Body of pancreas (tissue), 4 donors: ENCODE results near the gene RNF25. TPM values are rescaled to one million over a fixed set of nuclear protein-coding genes. Genes with fewer than 3 reads are reported as not detected.

Experiments
- ATAC-seq: fragments of 150-250 bp; one replicate; pipeline ENCODE4 v1.9.1; 2016
- DNase-seq, 4 donors: peaks; one replicate each; pipeline ENCODE4 v3.0.0-alpha.2; 2019
- H3K27ac ChIP-seq, 4 donors: fragments of 200-600 bp; sonication (generic); 1 replicate in 3 of 4; 2 replicates in 1 of 4; pipeline versions ENCODE4 v1.5.1 to v1.6.1; 2016 to 2019; ENCODE audit warnings: mild to moderate bottlenecking in 1 of 4, mixed read lengths in 1 of 4, moderate library complexity in 1 of 4
- H3K27me3 ChIP-seq, 2 donors: fragments of 200-600 bp; sonication (generic); one replicate each; pipeline ENCODE4 v1.6.0; 2016; ENCODE audit warnings: mild to moderate bottlenecking in 1 of 2
- H3K36me3 ChIP-seq, 2 donors: fragments of 200-600 bp; sonication (generic); replicated peaks in 1 of 2; 2 replicates each; pipeline ENCODE4 v1.5.1; 2016; ENCODE audit warnings: low read depth in 2 of 2; ENCODE audit not compliant: insufficient read depth in 1 of 2
- H3K4me1 ChIP-seq: fragments of 200-600 bp; sonication (generic); one replicate; pipeline ENCODE4 v1.6.0; 2016
- H3K4me3 ChIP-seq, 2 donors: fragments of 200-600 bp; sonication (generic); 1 replicate in 1 of 2; 2 replicates in 1 of 2; pipeline ENCODE4 v1.5.1; 2016 to 2019
- H3K9me3 ChIP-seq, 3 donors: fragments of 200-600 bp; sonication (generic); 1 replicate in 2 of 3; 2 replicates in 1 of 3; pipeline ENCODE4 v1.5.1; 2016
- CTCF ChIP-seq, 7 experiments: fragments of 450-650 bp in 4 of 7; fragments of 200-600 bp in 3 of 7; sonication (generic) in 3 of 7; IDR thresholded peaks; one replicate each; pipeline ENCODE4 v1.5.1; 2016 to 2019; ENCODE audit warnings: antibody characterized with exemption in 7 of 7
- POLR2A ChIP-seq, 3 donors: fragments of 450-650 bp; IDR thresholded peaks; one replicate each; pipeline ENCODE4 v1.6.1; 2016; ENCODE audit warnings: antibody characterized with exemption in 3 of 3, mild to moderate bottlenecking in 2 of 3
- whole genome bisulfite sequencing, 2 donors: methylation state at CpG; one replicate each; pipeline ENCODE4 v1.1.5; 2017; 5-methylcytosine and 5-hydroxymethylcytosine counted together
- intact Hi-C: fragments of 100-400 bp; cut with DNase I; formaldehyde crosslinking; loops from one replicate; pipeline ENCODE4 v1.15.1; 2023
- total RNA-seq, 2 donors: library from RNA; depleted of rRNA; stranded (reverse); fragments of >200 nt; gene quantifications; one replicate each; pipeline ENCODE4 v1.1.0, GENCODE V29; 2016

RNF25 gene
- total RNA-seq, 2 donors from 2014 or later, result 3.0 to 14.8 TPM

DNA sequence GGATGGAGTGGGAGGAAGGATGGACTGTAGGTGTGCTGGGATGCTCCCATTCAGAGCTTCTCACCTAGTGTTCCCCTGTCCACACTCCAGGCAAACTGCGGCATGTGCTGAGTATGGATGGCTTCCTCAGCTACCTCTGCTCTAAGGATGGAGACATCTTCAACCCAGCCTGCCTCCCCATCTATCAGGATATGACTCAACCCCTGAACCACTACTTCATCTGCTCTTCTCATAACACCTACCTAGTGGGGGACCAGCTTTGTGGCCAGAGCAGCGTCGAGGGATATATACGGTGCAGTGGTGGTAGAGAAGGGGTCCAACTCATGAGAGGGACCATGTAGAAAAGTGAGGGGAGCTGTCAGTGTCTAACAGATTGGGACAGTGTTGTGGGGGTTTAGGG is 43.9 kb downstream of the RNF25 start:
- Histone ChIP-seq H3K36me3 (no peaks in the 10 kb centered on the region), H3K27me3 (no peaks in the 10 kb centered on the region)

DNA sequence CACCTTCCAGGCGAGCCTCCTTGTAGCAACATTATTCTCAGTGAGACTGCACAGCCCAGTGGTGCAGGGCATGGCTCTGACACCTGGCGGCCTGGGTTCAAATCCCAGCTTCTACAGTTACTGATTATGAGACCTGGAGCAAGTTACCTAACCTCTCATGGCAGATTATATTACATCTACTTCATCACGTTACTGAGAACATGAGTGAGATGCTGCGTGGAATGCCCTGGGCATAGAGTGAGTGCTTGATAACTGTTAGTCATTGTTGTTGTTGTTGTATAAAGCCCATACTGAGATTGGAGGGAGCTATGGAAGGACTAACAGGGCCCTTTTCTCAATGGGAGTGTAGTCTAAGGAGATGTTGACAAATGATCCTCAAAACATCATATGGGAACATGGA is 45.4 kb downstream of the RNF25 start:
- intact Hi-C loops, result no loop called here
- Histone ChIP-seq H3K4me1 (no peaks in the 10 kb centered on the region), H3K36me3 (no peaks in the 10 kb centered on the region), H3K27me3 (no peaks in the 10 kb centered on the region), H3K27ac (no peak overlapping the region), H3K9me3 (no peaks in the 10 kb centered on the region), H3K4me3 (no peak overlapping the region)
- TF ChIP-seq CTCF (IDR thresholded peaks at IDR 0.05) (no peak), POLR2A (IDR thresholded peaks at IDR 0.05) (no peak)
- no peak for ATAC-seq
- 75 to 82% methylated on average over 4 of the region's 4 CpGs for WGBS, 2 donors
- DNase-seq, result no peak

More for the DNA sequence above, 43.9 kb downstream of the RNF25 start:
- H3K9me3 ChIP-seq, result no peaks in the 10 kb centered on the region
- no peaks in the 10 kb centered on the region for H3K4me1 ChIP-seq
- no peak for ATAC-seq
- 91 to 93% methylated on average over 4 of the region's 4 CpGs for WGBS, 2 donors
- DNase-seq, result no peak
- TF ChIP-seq CTCF (IDR thresholded peaks at IDR 0.05) (no peak), POLR2A (IDR thresholded peaks at IDR 0.05) (no peak)
- H3K27ac ChIP-seq, result no peak overlapping the region
- H3K4me3 ChIP-seq, result no peak overlapping the region
- intact Hi-C loops, result no loop called here

DNA sequence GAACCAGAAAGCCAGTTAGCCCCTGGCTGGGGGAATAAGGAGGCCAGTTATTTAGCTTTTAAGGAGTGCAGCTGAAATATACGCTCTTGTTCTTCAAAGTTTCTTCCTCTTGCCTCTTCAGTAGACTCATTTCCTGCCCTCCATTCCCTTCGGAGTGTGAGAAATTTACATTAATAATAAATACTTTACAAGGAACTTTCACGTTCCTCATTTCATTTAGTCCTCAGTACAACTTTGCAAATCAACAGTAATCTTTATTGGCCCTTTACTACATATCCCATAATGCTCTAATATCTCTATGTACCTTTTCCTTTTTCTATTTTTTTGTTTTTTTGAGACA is 48.5 kb downstream of the RNF25 start:
- Histone ChIP-seq H3K9me3 (no peaks in the 10 kb centered on the region), H3K27me3 (no peaks in the 10 kb centered on the region), H3K36me3 (no peaks in the 10 kb centered on the region), H3K27ac (no peak overlapping the region), H3K4me1 (no peaks in the 10 kb centered on the region), H3K4me3 (no peak overlapping the region)
- intact Hi-C loops, result no loop called here
- DNase-seq, result no peak
- 71% methylated on average over 3 of the region's 3 CpGs for WGBS, 2 donors
- no peak for TF ChIP-seq POLR2A (IDR thresholded peaks at IDR 0.05)
- no peak for TF ChIP-seq CTCF (IDR thresholded peaks at IDR 0.05)
- no peak for ATAC-seq

- 42 to 58% methylated on average over 7 of the region's 7 CpGs for WGBS, 2 donors
- TF ChIP-seq POLR2A (IDR thresholded peaks at IDR 0.05) (no peak), CTCF (IDR thresholded peaks at IDR 0.05) (no peak)
- Histone ChIP-seq H3K4me3 (no peak overlapping the region), H3K9me3 (no peaks in the 10 kb centered on the region), H3K27me3 (no peaks in the 10 kb centered on the region), H3K4me1 (no peaks in the 10 kb centered on the region), H3K27ac (no peak overlapping the region), H3K36me3 (no peaks in the 10 kb centered on the region)
- intact Hi-C loops, result no loop called here
- no peak for DNase-seq
- no peak for ATAC-seq
Observed at GRCh38 chr2:218622606-218623365, 49.0 kb downstream of the RNF25 start.

DNA sequence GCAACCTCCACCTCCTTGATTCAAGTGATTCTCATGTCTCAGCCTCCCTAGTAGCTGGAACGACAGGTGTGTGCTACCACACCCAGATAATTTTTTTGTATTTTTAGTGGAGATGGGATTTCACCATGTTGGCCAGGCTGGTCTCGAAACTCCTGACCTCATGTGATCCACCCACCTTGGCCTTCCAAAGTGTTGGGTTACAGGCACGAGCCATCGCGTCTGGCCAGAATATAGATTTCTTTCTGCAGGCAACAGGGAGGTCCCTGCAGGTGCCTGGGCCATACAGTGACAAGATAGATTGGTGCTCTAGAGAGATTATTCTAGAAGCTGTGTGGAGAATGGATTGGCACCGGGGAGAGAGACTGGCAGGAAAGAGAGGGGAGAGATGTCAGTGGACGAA is 50.8 kb downstream of the RNF25 start:
- DNase-seq (no peak), ATAC-seq (no peak)
- Histone ChIP-seq H3K4me3 (no peak overlapping the region), H3K27me3 (no peaks in the 10 kb centered on the region), H3K9me3 (no peaks in the 10 kb centered on the region), H3K36me3 (no peaks in the 10 kb centered on the region), H3K4me1 (no peaks in the 10 kb centered on the region), H3K27ac (no peak overlapping the region)
- intact Hi-C loops, result no loop called here
- 67 to 77% methylated on average over 7 of the region's 7 CpGs for WGBS, 2 donors
- no peak for TF ChIP-seq POLR2A (IDR thresholded peaks at IDR 0.05)
- TF ChIP-seq CTCF (IDR thresholded peaks at IDR 0.05), result no peak
